Adrenal gland (tissue), 12 donors: ENCODE results near the gene MKRN2. TPM values are rescaled to one million over a fixed set of nuclear protein-coding genes. Genes with fewer than 3 reads are reported as not detected.

ENCODE experiments used
- DNase-seq, 7 donors: peaks; one replicate each; pipeline ENCODE4 v3.0.0-alpha.2; 2019 to 2020
- H3K27ac ChIP-seq, 5 donors: fragments of 200-600 bp; sonication (generic) in 4 of 5; 1 replicate in 3 of 5; 2 replicates in 2 of 5; pipeline versions ENCODE4 v1.5.1 to v1.8.0; 2016 to 2020; ENCODE audit warnings: mild to moderate bottlenecking in 1 of 5
- H3K27me3 ChIP-seq: fragments of 200-600 bp; 2 replicates; pipeline ENCODE4 v1.8.0; 2021
- H3K36me3 ChIP-seq, 2 donors: fragments of 200-600 bp; replicated peaks in 1 of 2; 1 replicate in 1 of 2; 2 replicates in 1 of 2; pipeline versions ENCODE4 v1.5.1 to v1.8.0; 2018 to 2022
- H3K4me1 ChIP-seq, 2 donors: fragments of 200-600 bp; replicated peaks in 1 of 2; 1 replicate in 1 of 2; 2 replicates in 1 of 2; pipeline versions ENCODE4 v1.5.1 to v1.8.0; 2018 to 2021
- H3K4me3 ChIP-seq, 4 donors: fragments of 200-600 bp; sonication (generic) in 3 of 4; one replicate each; pipeline ENCODE4 v1.5.1; 2016 to 2018
- H3K9me3 ChIP-seq, 3 donors: fragments of 200-600 bp; sonication (generic) in 1 of 3; replicated peaks in 1 of 3; 1 replicate in 2 of 3; 2 replicates in 1 of 3; pipeline versions ENCODE4 v1.5.1 to v1.8.0; 2016 to 2021
- CTCF ChIP-seq, 6 experiments: fragments of 450-650 bp in 4 of 6; fragments of 200-600 bp in 2 of 6; sonication (generic) in 1 of 6; IDR thresholded peaks; 1 replicate in 5 of 6; 2 replicates in 1 of 6; pipeline versions ENCODE4 v1.5.1 to v1.8.0; 2016 to 2021; ENCODE audit warnings: antibody characterized with exemption in 6 of 6, mild to moderate bottlenecking in 2 of 6, moderate library complexity in 1 of 6
- POLR2A ChIP-seq, 2 donors: fragments of 450-650 bp; IDR thresholded peaks; one replicate each; pipeline ENCODE4 v1.6.1; 2017; ENCODE audit warnings: antibody characterized with exemption in 2 of 2, mild to moderate bottlenecking in 2 of 2, moderate library complexity in 1 of 2
- WGBS, 4 donors: extraction: QIAGEN DNeasy Blood & Tissue Kit in 2 of 4; methylation state at CpG; one replicate each; pipeline versions ENCODE4 v1.1.5 to v1.1.7; 2013 to 2017; 5-methylcytosine and 5-hydroxymethylcytosine counted together
- intact Hi-C, 2 donors: fragments of 100-400 bp; cut with DNase I; formaldehyde crosslinking; loops; one replicate each; pipeline versions ENCODE4 v1.14.1 to v1.15.0; 2022 to 2023
- polyA plus RNA-seq, 3 donors: library from polyadenylated mRNA; stranded (reverse); fragments of 200-250 nt in 2 of 3; fragments of 350-450 nt in 1 of 3; fragmentation: Illumina TruSeq in 1 of 3; extraction: RNeasy Lipid Tissue Mini Kit (QIAGEN cat#74804) in 1 of 3; gene quantifications; one replicate each; pipeline ENCODE4 v1.2.3, GENCODE V29; 2013 to 2014
- total RNA-seq, 9 donors: library from RNA; depleted of rRNA in 4 of 9; stranded (reverse); fragments of >200 nt in 4 of 9; fragments of 120-200 nt in 1 of 9; fragmentation: NEBNext Ultra II Directional in 1 of 9; extraction: Animal tissue kit (Norgen Biotek cat#: 25700) in 1 of 9; gene quantifications; one replicate each; pipeline versions ENCODE4 v1.1.0 to v1.2.4, GENCODE V29; 2013 to 2023
- donor health status: healthy with polysubstance abuse.
- donor health status: Bipolar disorder and iron deficiency.
- donor health status: DM: yes; HTN: yes; CAD: no.
- donor health status: DM: no; HTN: no; CAD: no.
- donor health status: DM: no; HTN: no; CAD: no.
- donor health status: DM: yes; HTN: yes; CAD: no.

The MKRN2 gene
- total and polyA plus RNA-seq, 12 donors = 15.8 to 40.9 (median 23.9) TPM

- 79 to 85% (median 84%) methylated on average over 5 of the region's 5 CpGs for WGBS, 4 donors
- no peak for DNase-seq
- no peak overlapping the region for H3K4me3 ChIP-seq
- intact Hi-C loops = no loop called here
- H3K4me1 ChIP-seq = peaks cover 9 to 38% of the 10 kb centered on the region in 2 donors
- no peaks in the 10 kb centered on the region for H3K9me3 ChIP-seq
- H3K27ac ChIP-seq = no peak overlapping the region
- TF ChIP-seq CTCF (IDR thresholded peaks at IDR 0.05) = no peak
- TF ChIP-seq POLR2A (IDR thresholded peaks at IDR 0.05) = no peak
- H3K36me3 ChIP-seq = no peaks in the 10 kb centered on the region
- H3K27me3 ChIP-seq = no peaks in the 10 kb centered on the region
Observed at GRCh38 chr3:12560505-12561190, 3.8 kb downstream of the MKRN2 start.

GRCh38 chr3:12561397-12561796 lies 4.5 kb downstream of the MKRN2 start:
- no peak overlapping the region for H3K27ac ChIP-seq
- 78 to 86% (median 81%) methylated on average over 2 of the region's 2 CpGs for WGBS, 4 donors

GRCh38 chr3:12562451-12562850 lies 5.6 kb downstream of the MKRN2 start:
- 60 to 89% (median 85%) methylated on average over 1 of the region's 1 CpG for WGBS, 4 donors
- no peak overlapping the region for H3K4me3 ChIP-seq
- intact Hi-C loops = no loop called here
- H3K27me3 ChIP-seq = no peaks in the 10 kb centered on the region
- no peaks in the 10 kb centered on the region for H3K9me3 ChIP-seq
- TF ChIP-seq POLR2A (IDR thresholded peaks at IDR 0.05) = no peak
- TF ChIP-seq CTCF (IDR thresholded peaks at IDR 0.05) = no peak
- no peak overlapping the region for H3K27ac ChIP-seq
- H3K4me1 ChIP-seq = peaks cover 9 to 31% of the 10 kb centered on the region in 2 donors
- H3K36me3 ChIP-seq = no peaks in the 10 kb centered on the region
- DNase-seq = no peak

More at GRCh38 chr3:12561397-12561796, 4.5 kb downstream of the MKRN2 start:
- Histone ChIP-seq H3K36me3 (no peaks in the 10 kb centered on the region), H3K27me3 (no peaks in the 10 kb centered on the region), H3K9me3 (no peaks in the 10 kb centered on the region), H3K4me3 (no peak overlapping the region), H3K4me1 (peaks cover 9 to 31% of the 10 kb centered on the region in 2 donors)
- DNase-seq = no peak
- intact Hi-C loops = no loop called here
- TF ChIP-seq POLR2A (IDR thresholded peaks at IDR 0.05) (no peak), CTCF (IDR thresholded peaks at IDR 0.05) (no peak)

- Histone ChIP-seq H3K4me3 (no peak overlapping the region), H3K36me3 (peaks cover 0 to 28% of the 10 kb centered on the region in 2 donors), H3K4me1 (no peaks in the 10 kb centered on the region), H3K27me3 (no peaks in the 10 kb centered on the region), H3K27ac (no peak overlapping the region), H3K9me3 (no peaks in the 10 kb centered on the region)
- TF ChIP-seq CTCF (IDR thresholded peaks at IDR 0.05) = no peak
- intact Hi-C loops = no loop called here
- no peak for DNase-seq
Observed at GRCh38 chr3:12566976-12567375, 10.1 kb downstream of the MKRN2 start.
